HG03520 (cell line): ENCODE measurements around the gene CEACAM4.
"Not testable (repeated sequence)": the region's sequence is repeated elsewhere in the genome, so short reads cannot be mapped to it uniquely, and the experiment has no call there.

Source experiments
- ATAC-seq: cut with Tn5 transposase; IDR thresholded peaks from one replicate; pipeline ENCODE4 v1.9.1; 2021; ENCODE audit warnings: mild to moderate bottlenecking, moderate library complexity; ENCODE audit not compliant: unreplicated experiment

Gene CEACAM4

DNA sequence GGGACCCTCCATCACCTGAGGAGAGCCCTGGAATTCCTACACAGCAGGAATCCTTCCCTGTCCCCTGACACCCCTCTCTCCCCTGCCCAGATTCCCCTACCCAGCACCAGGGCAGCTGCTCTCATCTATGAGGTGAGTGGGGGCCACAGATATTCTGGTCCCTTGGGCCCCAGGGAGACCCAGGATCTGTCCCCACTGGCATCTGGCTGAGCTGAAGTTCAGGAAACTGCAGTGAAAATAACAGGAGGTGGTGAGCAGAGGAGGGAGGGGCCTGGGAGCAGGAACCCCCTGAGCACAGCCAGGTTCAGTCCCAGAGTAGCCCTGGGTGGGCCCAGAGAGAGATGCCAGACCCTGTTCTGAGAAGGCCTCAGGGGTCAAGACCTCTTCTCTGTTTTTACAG, 40.8 kb downstream of the CEACAM4 start:
- no peak for ATAC-seq

DNA sequence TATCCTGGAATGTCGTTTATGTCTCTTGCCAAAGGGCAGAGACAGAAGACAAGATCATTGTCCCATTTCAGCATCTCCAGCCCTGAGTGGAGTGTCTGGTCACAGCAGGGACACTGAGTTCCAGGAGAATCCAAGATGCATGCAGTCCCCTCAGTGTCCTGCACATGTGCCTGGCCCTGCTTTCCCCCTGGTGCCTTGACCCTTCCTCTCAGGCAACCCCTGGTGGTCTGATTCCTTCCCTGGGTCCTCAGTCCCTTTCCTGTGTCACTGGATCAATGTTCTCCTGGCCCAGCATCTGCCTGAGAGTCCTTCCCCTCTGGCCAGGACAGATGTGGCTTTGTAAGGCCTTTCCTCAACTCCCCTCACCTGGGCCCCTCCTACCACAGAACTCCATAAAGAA, 41.9 kb downstream of the CEACAM4 start:
- no peak for ATAC-seq

DNA sequence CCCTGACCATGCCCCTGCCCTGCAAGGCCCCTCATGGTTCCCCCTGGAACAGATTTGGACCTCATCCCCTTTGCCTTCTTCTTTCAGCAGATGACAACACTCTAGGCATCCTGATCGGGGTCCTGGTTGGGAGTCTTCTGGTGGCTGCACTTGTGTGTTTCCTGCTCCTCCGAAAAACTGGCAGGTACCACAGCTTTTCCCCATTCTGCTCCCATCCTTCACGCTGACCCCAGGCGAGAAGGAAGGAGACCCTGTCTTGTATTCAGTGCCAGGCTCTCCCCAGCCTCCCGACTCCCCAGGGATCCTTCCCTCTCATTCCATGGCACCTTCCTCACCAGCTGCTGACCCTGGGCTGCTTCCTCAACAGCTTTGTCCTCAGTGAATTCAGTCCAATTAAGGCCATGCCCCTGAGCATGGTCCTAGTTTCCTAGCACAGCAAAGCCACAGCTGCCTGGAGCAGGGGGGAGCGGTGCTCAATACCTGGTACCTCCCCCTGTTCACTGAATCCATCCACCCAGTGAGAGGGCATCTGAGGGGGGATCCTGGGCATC, 42.5 kb downstream of the CEACAM4 start:
- ATAC-seq: no peak

DNA sequence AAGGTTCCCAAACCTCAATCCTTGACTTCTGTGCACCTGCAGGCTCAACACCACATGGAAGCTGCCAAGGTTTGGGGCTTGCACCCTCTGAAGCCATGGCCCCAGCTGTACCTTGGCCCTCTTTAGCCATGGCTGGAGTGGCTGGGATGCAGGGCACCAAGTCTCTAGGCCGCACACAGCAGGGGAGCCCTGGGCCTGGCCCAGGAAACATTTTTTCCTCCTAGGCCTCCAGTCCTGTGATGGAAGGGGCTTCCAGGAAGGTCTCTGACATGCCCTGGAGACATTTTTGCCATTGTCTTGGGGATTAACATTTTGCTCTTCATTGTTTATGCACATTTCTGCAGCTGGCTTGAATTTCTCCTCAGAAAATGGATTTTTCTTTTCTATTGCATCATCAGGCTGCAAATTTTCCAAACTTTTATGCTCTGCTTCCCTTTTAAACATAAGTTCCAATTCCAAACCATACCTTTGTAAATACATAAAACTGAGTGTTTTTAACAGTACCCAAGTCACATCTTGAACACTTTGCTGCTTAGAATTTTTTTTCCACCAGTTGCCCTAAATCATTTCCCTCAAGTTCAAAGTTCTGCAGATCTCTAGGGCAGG, 44.2 kb downstream of the CEACAM4 start:
- ATAC-seq: not testable (repeated sequence)

DNA sequence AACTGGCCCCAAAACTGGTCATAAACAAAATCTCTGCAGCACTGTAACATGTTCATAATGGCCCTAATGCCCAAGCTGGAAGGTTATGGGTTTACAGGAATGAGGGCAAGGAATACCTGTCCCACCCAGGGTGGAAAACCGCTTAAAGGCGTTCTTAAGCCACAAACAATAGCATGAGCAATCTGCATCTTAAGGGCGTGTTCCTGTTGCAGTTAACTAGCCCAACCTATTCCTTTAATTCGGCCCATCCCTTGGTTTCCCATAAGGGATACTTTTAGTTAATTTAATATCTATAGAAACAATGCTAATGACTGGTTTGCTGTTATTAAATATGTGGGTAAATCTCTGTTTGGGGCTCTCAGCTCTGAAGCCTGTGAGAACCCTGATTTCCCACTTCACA, 45.8 kb downstream of the CEACAM4 start:
- ATAC-seq: not testable (repeated sequence)

DNA sequence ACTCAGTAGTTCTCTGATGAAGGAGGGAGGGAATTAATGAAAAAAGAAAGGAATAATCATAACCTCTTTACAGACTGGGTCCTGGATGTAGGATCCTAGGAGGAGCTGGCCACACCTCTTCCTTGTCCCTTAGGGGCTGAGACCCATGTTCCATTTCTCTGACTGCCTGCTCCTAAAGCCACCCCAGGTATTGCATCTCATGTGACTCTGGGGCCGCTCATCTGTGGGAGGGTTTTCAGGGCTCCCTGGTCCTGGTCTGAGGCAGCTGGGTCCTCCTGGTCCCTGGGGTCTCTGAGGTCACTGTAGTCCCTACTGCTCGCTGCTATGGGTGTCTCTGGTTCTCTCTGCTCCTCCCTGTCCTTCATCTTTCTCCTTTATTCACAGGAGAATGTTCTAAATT, 48.0 kb downstream of the CEACAM4 start:
- no peak for ATAC-seq

DNA sequence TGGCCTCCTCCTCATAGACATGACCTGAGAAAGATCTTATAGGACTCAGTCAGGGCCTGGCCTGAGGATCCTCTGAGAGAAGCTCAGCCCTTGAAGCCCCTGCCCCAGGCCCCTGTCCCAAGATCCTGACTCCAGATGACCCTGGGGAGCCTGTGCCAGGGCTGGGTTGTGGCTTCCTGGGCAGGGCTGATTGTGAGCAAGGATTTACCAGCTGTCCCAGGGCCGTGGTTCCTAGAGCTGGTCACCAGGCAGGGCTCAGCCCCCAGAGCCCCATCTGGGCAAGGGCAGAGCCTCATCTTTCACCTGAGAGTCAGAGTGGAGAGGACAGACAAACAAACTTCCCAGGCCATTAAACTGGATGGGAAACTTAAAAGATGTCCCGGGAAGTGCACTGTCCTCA, 49.0 kb downstream of the CEACAM4 start:
- ATAC-seq: no peak

DNA sequence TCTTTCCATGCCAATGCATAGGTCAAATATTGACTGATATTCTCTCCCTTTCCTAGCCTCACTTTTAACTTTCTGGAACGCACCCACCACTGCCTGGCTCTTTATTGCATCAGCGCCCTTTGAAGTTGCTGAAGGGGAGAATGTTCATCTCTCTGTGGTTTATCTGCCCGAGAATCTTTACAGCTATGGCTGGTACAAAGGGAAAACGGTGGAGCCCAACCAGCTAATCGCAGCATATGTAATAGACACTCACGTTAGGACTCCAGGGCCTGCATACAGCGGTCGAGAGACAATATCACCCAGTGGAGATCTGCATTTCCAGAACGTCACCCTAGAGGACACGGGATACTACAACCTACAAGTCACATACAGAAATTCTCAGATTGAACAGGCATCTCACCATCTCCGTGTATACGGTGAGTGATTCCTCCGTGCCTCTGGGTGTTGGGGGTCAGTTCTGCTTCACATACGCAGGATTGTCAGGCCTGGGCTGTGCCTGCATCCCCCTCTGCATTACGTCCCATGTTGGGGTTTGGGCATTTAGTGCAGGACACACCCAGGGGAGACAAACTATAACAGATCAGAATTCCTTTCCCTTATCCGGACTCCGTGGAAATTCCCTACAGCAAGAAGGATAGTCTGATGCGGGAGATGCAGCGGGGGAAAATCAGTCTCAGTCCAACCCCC, 49.6 kb downstream of the CEACAM4 start:
- no peak for ATAC-seq

DNA sequence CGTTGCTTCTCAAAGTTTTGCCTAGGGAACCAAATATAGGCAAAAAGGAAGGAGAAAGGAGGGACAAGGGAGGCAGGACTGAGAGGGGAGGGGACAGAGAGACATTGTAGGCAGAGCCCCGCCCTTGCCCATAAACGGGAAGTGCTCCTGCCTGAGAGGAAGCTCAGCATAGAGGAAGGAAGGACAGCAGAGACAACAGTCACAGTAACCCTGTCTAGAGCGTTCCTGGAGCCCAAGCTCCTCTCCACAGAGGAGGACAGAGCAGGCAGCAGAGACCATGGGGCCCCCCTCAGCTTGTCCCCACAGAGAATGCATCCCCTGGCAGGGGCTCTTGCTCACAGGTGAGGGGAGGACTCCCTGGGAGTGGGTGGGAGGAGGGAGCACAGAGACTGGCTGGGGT, 50.9 kb downstream of the CEACAM4 start, which contains the start of gene CEACAM21:
Gene CEACAM21 (plus strand): TSS at position 169 of the 400 bp plus-strand sequence. CDS start 109 bp downstream, at position 278.
- ATAC-seq: no peak

DNA sequence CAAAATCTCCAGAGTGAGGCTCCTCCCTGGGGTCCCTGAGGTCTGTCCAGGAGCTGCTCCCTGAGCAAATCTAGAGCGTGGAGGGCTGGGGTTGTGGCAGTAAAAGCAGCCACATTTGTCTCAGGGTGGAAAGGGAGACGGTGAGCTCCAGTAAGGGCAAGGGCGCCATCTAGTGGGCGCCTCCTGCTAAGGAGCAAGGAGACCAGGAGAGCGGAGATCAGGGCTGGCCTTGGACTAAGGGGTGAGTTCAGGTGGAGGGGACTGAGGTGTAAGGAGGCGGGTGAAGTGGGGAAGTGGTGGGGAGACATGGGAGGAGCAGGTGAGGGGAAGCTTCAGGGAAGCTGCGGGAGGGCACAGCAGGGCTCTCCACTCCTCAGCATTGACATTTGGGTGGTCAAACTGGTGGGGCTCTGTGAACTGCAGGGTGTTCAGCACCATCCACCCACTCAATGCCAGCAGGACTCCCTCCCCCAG, 56.2 kb downstream of the CEACAM4 start:
- no peak for ATAC-seq

DNA sequence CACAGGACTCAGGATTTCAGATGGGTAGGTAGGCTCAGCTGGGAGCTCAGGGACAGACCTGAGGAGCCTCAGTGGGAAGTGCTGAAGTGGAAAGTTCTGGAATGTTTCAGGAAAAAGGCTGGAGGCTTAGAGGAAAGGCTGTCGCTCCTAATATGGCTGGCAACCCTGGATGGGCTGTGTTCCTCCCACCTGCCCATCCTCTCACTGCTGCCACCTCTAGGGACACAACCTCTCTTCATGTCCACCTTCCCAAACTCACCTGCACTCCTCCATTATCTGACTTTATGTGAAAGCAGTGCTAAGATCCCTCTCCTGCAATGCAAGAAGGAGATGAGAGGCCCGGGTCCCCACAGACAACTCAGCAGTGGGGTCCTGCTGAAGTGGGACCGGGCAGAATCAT, 56.7 kb downstream of the CEACAM4 start:
- ATAC-seq: no peak

DNA sequence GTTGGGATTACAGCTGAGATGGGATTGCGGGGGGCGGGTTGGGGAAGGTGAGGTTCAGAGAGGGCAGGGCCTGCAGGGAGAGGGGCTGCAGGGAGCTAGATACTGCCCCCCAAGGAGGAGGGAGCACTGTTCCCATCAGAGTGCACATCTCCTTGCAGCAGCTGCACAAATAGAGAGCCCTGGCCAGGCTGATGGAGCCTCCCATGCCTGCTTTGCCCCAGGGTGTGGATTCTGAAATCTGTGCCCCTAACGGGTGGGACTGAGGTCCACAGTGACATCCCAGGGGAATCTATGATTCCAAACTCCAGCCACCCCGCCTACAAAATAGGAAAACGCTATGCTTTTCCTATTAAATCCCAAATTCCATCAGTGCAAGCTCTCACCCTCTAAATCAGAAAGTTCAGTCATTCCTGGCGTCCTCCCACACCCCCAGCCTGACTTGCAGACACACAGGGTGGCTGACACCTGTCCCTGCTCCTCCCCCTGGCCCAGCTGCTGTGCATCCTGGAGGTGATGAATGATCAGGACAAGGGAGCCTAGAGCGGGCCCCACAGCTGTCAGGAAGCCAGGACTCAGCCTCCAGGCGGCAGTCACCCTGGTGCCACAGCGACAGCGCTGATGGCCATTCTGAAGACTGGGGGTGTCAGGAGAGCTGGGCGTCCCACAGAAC, 57.3 kb downstream of the CEACAM4 start:
- no peak for ATAC-seq
